H9 (cell line): ENCODE measurements around the gene MYCN. TPM values are rescaled to one million over a fixed set of nuclear protein-coding genes. Genes with fewer than 3 reads are reported as not detected.

Source experiments
- DNase-seq: peaks from one replicate; pipeline ENCODE4 v3.0.0-alpha.2; 2017
- H2AFZ ChIP-seq: one replicate; pipeline ENCODE4 v1.6.1; 2013; ENCODE audit warnings: mild to moderate bottlenecking, low read length, control low read depth, moderate library complexity
- H2AK5ac ChIP-seq: 2 replicates; pipeline ENCODE4 v1.6.1; 2013; ENCODE audit warnings: low read length, control low read depth, mixed read lengths; ENCODE audit not compliant: insufficient read length
- H2BK120ac ChIP-seq: one replicate; pipeline ENCODE4 v1.6.1; 2013; ENCODE audit warnings: low read depth, mild to moderate bottlenecking, low read length, control low read depth, inconsistent platforms; ENCODE audit not compliant: poor library complexity, severe bottlenecking
- H2BK12ac ChIP-seq: 2 replicates; pipeline ENCODE4 v1.6.1; 2013; ENCODE audit warnings: low read length, control low read depth, mixed read lengths, low read depth; ENCODE audit not compliant: insufficient read length
- H2BK15ac ChIP-seq: 2 replicates; pipeline ENCODE4 v1.6.1; 2013; ENCODE audit warnings: low read depth, low read length, control low read depth
- H2BK20ac ChIP-seq: one replicate; pipeline ENCODE4 v1.6.1; 2013; ENCODE audit warnings: low read depth, mild to moderate bottlenecking, low read length, control low read depth, inconsistent platforms; ENCODE audit not compliant: poor library complexity, severe bottlenecking
- H2BK5ac ChIP-seq: 2 replicates; pipeline ENCODE4 v1.6.1; 2013; ENCODE audit warnings: low read length, control low read depth, mixed read lengths; ENCODE audit not compliant: insufficient read length
- H3K14ac ChIP-seq: 2 replicates; pipeline ENCODE4 v1.6.1; 2013; ENCODE audit warnings: low read length, control low read depth; ENCODE audit not compliant: insufficient read depth
- H3K18ac ChIP-seq: 2 replicates; pipeline ENCODE4 v1.6.1; 2013; ENCODE audit warnings: low read depth, mild to moderate bottlenecking, mixed read lengths, low read length, control low read depth; ENCODE audit not compliant: insufficient read length
- H3K23ac ChIP-seq: 2 replicates; pipeline ENCODE4 v1.6.1; 2013; ENCODE audit warnings: low read length, control low read depth, mixed read lengths, low read depth; ENCODE audit not compliant: insufficient read length
- H3K23me2 ChIP-seq: 2 replicates; pipeline ENCODE4 v1.6.1; 2013; ENCODE audit warnings: low read depth, mild to moderate bottlenecking, mixed read lengths, low read length, control low read depth; ENCODE audit not compliant: insufficient read length, poor library complexity, severe bottlenecking
- H3K27ac ChIP-seq: 2 replicates; pipeline ENCODE4 v1.5.1; 2013; ENCODE audit warnings: low read length, control low read depth, mixed read lengths, low read depth; ENCODE audit not compliant: insufficient read length
- H3K27me3 ChIP-seq: 2 replicates; pipeline ENCODE4 v1.6.1; 2013; ENCODE audit warnings: low read length, control low read depth, inconsistent platforms; ENCODE audit not compliant: insufficient read depth
- H3K4ac ChIP-seq: 2 replicates; pipeline ENCODE4 v1.6.1; 2013; ENCODE audit warnings: low read depth, mild to moderate bottlenecking, control low read depth, inconsistent platforms, low read length, moderate library complexity
- H3K4me1 ChIP-seq: 2 replicates; pipeline ENCODE4 v1.6.1; 2013; ENCODE audit warnings: low read length, control low read depth, inconsistent platforms; ENCODE audit not compliant: insufficient read depth
- H3K4me2 ChIP-seq: 2 replicates; pipeline ENCODE4 v1.6.1; 2013; ENCODE audit warnings: low read length, control low read depth, mixed read lengths; ENCODE audit not compliant: insufficient read length, insufficient read depth
- H3K56ac ChIP-seq: 2 replicates; pipeline ENCODE4 v1.6.1; 2013; ENCODE audit warnings: low read depth, mild to moderate bottlenecking, mixed read lengths, low read length, control low read depth; ENCODE audit not compliant: insufficient read length
- H3K79me1 ChIP-seq: 2 replicates; pipeline ENCODE4 v1.6.1; 2013; ENCODE audit warnings: low read depth, mild to moderate bottlenecking, moderate library complexity, low read length, control low read depth, inconsistent platforms; ENCODE audit not compliant: insufficient read depth, poor library complexity, severe bottlenecking
- H3K79me2 ChIP-seq: 2 replicates; pipeline ENCODE4 v1.6.1; 2013; ENCODE audit warnings: low read length, control low read depth, inconsistent platforms; ENCODE audit not compliant: insufficient read depth
- H3K9ac ChIP-seq: 2 replicates; pipeline ENCODE4 v1.6.1; 2013; ENCODE audit warnings: low read length, control low read depth, mixed read lengths; ENCODE audit not compliant: insufficient read length; ENCODE audit errors: extremely low read depth
- H3K9me3 ChIP-seq: one replicate; pipeline ENCODE4 v1.6.1; 2013; ENCODE audit warnings: low read depth, low read length, inconsistent platforms; ENCODE audit not compliant: control insufficient read depth
- H3T11ph ChIP-seq: one replicate; pipeline ENCODE4 v1.6.1; 2013; ENCODE audit warnings: mild to moderate bottlenecking, low read length, control low read depth, inconsistent platforms
- H4K20me1 ChIP-seq: one replicate; pipeline ENCODE4 v1.6.1; 2013; ENCODE audit not compliant: control insufficient read depth, insufficient read length, insufficient read depth
- H4K5ac ChIP-seq: 2 replicates; pipeline ENCODE4 v1.6.1; 2013; ENCODE audit warnings: low read depth, mild to moderate bottlenecking, mixed read lengths, low read length, control low read depth; ENCODE audit not compliant: insufficient read length
- H4K8ac ChIP-seq: replicated peaks from 2 replicates; pipeline ENCODE4 v1.6.1; 2013; ENCODE audit warnings: low read length, control low read depth, mixed read lengths, low read depth; ENCODE audit not compliant: insufficient read length
- H4K91ac ChIP-seq: 2 replicates; pipeline ENCODE4 v1.6.1; 2013; ENCODE audit warnings: low read depth, mild to moderate bottlenecking, moderate library complexity, mixed read lengths, low read length, control low read depth; ENCODE audit not compliant: insufficient read length
- H3K27ac Mint-ChIP-seq, 3 experiments: 2 replicates in 2 of 3; 3 replicates in 1 of 3; pipeline ENCODE4 v1.8.0; 2020 to 2021; ENCODE audit warnings: mixed read lengths in 3 of 3, mild to moderate bottlenecking in 1 of 3, moderate library complexity in 1 of 3
- H3K27me3 Mint-ChIP-seq: 2 replicates; pipeline ENCODE4 v1.8.0; 2021; ENCODE audit warnings: low read depth, mild to moderate bottlenecking, moderate library complexity, mixed read lengths
- H3K36me3 Mint-ChIP-seq, 3 experiments: 2 replicates in 2 of 3; 3 replicates in 1 of 3; pipeline ENCODE4 v1.8.0; 2020 to 2021; ENCODE audit warnings: low read depth in 3 of 3, mixed read lengths in 3 of 3; ENCODE audit not compliant: insufficient read depth in 1 of 3
- H3K4me1 Mint-ChIP-seq, 2 experiments: 2 replicates each; pipeline ENCODE4 v1.8.0; 2020; ENCODE audit warnings: mixed read lengths in 2 of 2
- H3K4me3 Mint-ChIP-seq, 2 experiments: 2 replicates in 1 of 2; 3 replicates in 1 of 2; pipeline ENCODE4 v1.8.0; 2020 to 2021; ENCODE audit warnings: mild to moderate bottlenecking in 2 of 2, mixed read lengths in 2 of 2, moderate library complexity in 1 of 2
- H3K9me3 Mint-ChIP-seq, 2 experiments: 2 replicates in 1 of 2; 3 replicates in 1 of 2; pipeline ENCODE4 v1.8.0; 2020; ENCODE audit warnings: mild to moderate bottlenecking in 2 of 2, mixed read lengths in 2 of 2, moderate library complexity in 1 of 2
- WGBS: extraction: QIAGEN DNeasy Blood & Tissue Kit; methylation state at CpG from one replicate; pipeline ENCODE4 v1.1.7; 2013; ENCODE audit warnings: missing lambda C conversion rate, low lambda C conversion rate, mixed read lengths; ENCODE audit not compliant: insufficient read length; ENCODE audit errors: extremely low coverage; 5-methylcytosine and 5-hydroxymethylcytosine counted together
- total RNA-seq: library from RNA; stranded (reverse); gene quantifications from 2 replicates; pipeline ENCODE4 v1.2.1, GENCODE V29; 2021
- TF ChIP-seq, protein P1 (sequence below): fragments of 200-600 bp; sonication (generic); conservative IDR thresholded peaks from 3 replicates; pipeline ENCODE4 v1.8.0; 2021; ENCODE audit warnings: antibody characterized with exemption, mild to moderate bottlenecking

The MYCN gene
- total RNA-seq, 1 experiment from 2014 or later = 100.0 TPM

- H3K23ac ChIP-seq = no peak overlapping the region
- no peak overlapping the region for H3K9ac ChIP-seq
- H3K4me1 ChIP-seq = peaks cover 1% of the 10 kb centered on the region
- TF ChIP-seq, protein P1, sequence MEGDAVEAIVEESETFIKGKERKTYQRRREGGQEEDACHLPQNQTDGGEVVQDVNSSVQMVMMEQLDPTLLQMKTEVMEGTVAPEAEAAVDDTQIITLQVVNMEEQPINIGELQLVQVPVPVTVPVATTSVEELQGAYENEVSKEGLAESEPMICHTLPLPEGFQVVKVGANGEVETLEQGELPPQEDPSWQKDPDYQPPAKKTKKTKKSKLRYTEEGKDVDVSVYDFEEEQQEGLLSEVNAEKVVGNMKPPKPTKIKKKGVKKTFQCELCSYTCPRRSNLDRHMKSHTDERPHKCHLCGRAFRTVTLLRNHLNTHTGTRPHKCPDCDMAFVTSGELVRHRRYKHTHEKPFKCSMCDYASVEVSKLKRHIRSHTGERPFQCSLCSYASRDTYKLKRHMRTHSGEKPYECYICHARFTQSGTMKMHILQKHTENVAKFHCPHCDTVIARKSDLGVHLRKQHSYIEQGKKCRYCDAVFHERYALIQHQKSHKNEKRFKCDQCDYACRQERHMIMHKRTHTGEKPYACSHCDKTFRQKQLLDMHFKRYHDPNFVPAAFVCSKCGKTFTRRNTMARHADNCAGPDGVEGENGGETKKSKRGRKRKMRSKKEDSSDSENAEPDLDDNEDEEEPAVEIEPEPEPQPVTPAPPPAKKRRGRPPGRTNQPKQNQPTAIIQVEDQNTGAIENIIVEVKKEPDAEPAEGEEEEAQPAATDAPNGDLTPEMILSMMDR = no peak
- H2BK20ac ChIP-seq = no peak overlapping the region
- H3K4me3 Mint-ChIP-seq = no peak overlapping the region
- no peak overlapping the region for H2AK5ac ChIP-seq
- H2AFZ ChIP-seq = no peak overlapping the region
- H2BK5ac ChIP-seq = no peak overlapping the region
- DNase-seq = no peak
- no peak overlapping the region for H4K91ac ChIP-seq
- no peak overlapping the region for H3K56ac ChIP-seq
- H3K79me1 ChIP-seq = peaks cover 3% of the 10 kb centered on the region
- H4K5ac ChIP-seq = no peak overlapping the region
- no peak overlapping the region for H3K27ac ChIP-seq
- H3K9me3 Mint-ChIP-seq = no peaks in the 10 kb centered on the region
- no peak overlapping the region for H3K4ac ChIP-seq
- no peak overlapping the region for H3K4me2 ChIP-seq
- peaks cover 8% of the 10 kb centered on the region for H3K79me2 ChIP-seq
- H3K14ac ChIP-seq = no peak overlapping the region
- H3K18ac ChIP-seq = no peak overlapping the region
- peak overlapping the region; percentile 8 to 71 (median 22); a peak in 4 of 7 replicates for H3K27ac Mint-ChIP-seq
- H3K27me3 ChIP-seq = no peaks in the 10 kb centered on the region
- WGBS = no CpG with 5 or more reads among the region's 5 CpGs
- H2BK15ac ChIP-seq = no peak overlapping the region
- H3K9me3 ChIP-seq = no peaks in the 10 kb centered on the region
- peaks cover 40 to 43% of the 10 kb centered on the region in 2 experiments for H3K4me1 Mint-ChIP-seq
- no peaks in the 10 kb centered on the region for H3K27me3 Mint-ChIP-seq
- H3K23me2 ChIP-seq = no peaks in the 10 kb centered on the region
- no peak overlapping the region for H2BK12ac ChIP-seq
- no peak overlapping the region for H3T11ph ChIP-seq
- no peak overlapping the region for H2BK120ac ChIP-seq
- no peak overlapping the region for H4K8ac ChIP-seq
- H3K36me3 Mint-ChIP-seq = peaks cover 29 to 41% (median 41%) of the 10 kb centered on the region in 3 experiments
- no peaks in the 10 kb centered on the region for H4K20me1 ChIP-seq
These were observed 9.2 kb downstream of the MYCN start for GRCh38 chr2:15949551-15949950.
